NCI-H748 (cell line): Measurements from ENCODE around the gene MAP2K3.
"Not testable (repeated sequence)": the region's sequence is repeated elsewhere in the genome, so short reads cannot be mapped to it uniquely, and the experiment has no call there.

Experiments
- DNase-seq: peaks from one replicate; lab custom pipeline; 2025; ENCODE audit not compliant: unreplicated experiment; lab: John Stamatoyannopoulos, UW

Gene MAP2K3

GRCh38 chr17:21310061-21310765 is 25.7 kb downstream of the MAP2K3 start:
- not testable (repeated sequence) for DNase-seq

- DNase-seq: not testable (repeated sequence)
Measured at GRCh38 chr17:21310766-21311602, 26.5 kb downstream of the MAP2K3 start.

- no peak for DNase-seq
Measured at GRCh38 chr17:21313320-21313719, 28.8 kb downstream of the MAP2K3 start.

- DNase-seq: not testable (repeated sequence)
Measured at GRCh38 chr17:21313761-21314160, 29.2 kb downstream of the MAP2K3 start.

GRCh38 chr17:21314261-21314664 is 29.8 kb downstream of the MAP2K3 start:
- DNase-seq: not testable (repeated sequence)

- not testable (repeated sequence) for DNase-seq
Measured at GRCh38 chr17:21314701-21315111, 30.2 kb downstream of the MAP2K3 start.

GRCh38 chr17:21315246-21316000 is 30.9 kb downstream of the MAP2K3 start:
- not testable (repeated sequence) for DNase-seq

- not testable (repeated sequence) for DNase-seq
Measured at GRCh38 chr17:21316212-21316886, 31.8 kb downstream of the MAP2K3 start.

- not testable (repeated sequence) for DNase-seq
Measured at GRCh38 chr17:21316887-21317500, 32.5 kb downstream of the MAP2K3 start.

GRCh38 chr17:21317821-21318220 is 33.3 kb downstream of the MAP2K3 start:
- not testable (repeated sequence) for DNase-seq

- no peak for DNase-seq
Measured at GRCh38 chr17:21318439-21318838, 33.9 kb downstream of the MAP2K3 start.

GRCh38 chr17:21318856-21319255 is 34.3 kb downstream of the MAP2K3 start:
- not testable (repeated sequence) for DNase-seq

GRCh38 chr17:21319256-21319655 is 34.7 kb downstream of the MAP2K3 start:
- not testable (repeated sequence) for DNase-seq

- not testable (repeated sequence) for DNase-seq
Measured at GRCh38 chr17:21319686-21320375, 35.3 kb downstream of the MAP2K3 start.

GRCh38 chr17:21320430-21320829 is 35.9 kb downstream of the MAP2K3 start:
- DNase-seq: not testable (repeated sequence)

- DNase-seq: not testable (repeated sequence)
Measured at GRCh38 chr17:21321061-21321460, 36.5 kb downstream of the MAP2K3 start.

- not testable (repeated sequence) for DNase-seq
Measured at GRCh38 chr17:21321744-21322191, 37.3 kb downstream of the MAP2K3 start.

- DNase-seq: not testable (repeated sequence)
Measured at GRCh38 chr17:21323257-21324111, 39.0 kb downstream of the MAP2K3 start.

- not testable (repeated sequence) for DNase-seq
Measured at GRCh38 chr17:21324741-21325140, 40.2 kb downstream of the MAP2K3 start.
